ENCODE measurements around the gene UVRAG.

DNA sequence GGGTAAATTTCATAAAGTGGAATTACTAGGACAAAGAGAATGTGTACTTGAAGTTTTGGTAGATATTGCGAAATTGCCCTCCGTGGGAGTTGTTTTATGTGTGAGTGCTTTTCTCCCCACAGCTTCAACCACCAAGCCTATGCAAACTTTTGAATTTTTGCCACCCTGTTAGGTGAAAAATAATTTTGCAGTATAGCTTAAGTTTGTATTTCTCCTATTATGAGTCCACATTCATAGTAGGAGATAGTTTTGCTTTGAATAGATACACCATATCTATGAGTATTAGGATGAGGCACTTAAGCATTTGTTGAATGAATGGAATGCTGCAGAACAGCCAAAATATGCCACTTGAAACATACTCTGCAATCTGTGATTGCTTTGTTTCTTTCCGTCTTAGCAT is 43.6 kb downstream of the UVRAG start:
- TF ChIP-seq, protein P1, sequence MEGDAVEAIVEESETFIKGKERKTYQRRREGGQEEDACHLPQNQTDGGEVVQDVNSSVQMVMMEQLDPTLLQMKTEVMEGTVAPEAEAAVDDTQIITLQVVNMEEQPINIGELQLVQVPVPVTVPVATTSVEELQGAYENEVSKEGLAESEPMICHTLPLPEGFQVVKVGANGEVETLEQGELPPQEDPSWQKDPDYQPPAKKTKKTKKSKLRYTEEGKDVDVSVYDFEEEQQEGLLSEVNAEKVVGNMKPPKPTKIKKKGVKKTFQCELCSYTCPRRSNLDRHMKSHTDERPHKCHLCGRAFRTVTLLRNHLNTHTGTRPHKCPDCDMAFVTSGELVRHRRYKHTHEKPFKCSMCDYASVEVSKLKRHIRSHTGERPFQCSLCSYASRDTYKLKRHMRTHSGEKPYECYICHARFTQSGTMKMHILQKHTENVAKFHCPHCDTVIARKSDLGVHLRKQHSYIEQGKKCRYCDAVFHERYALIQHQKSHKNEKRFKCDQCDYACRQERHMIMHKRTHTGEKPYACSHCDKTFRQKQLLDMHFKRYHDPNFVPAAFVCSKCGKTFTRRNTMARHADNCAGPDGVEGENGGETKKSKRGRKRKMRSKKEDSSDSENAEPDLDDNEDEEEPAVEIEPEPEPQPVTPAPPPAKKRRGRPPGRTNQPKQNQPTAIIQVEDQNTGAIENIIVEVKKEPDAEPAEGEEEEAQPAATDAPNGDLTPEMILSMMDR (IDR thresholded peaks at IDR 0.05): no peak
- TF ChIP-seq POLR2A (IDR thresholded peaks at IDR 0.05): no peak
